WTC11 (cell line): ENCODE measurements around the gene MMP21. TPM values are rescaled to one million over a fixed set of nuclear protein-coding genes. Genes with fewer than 3 reads are reported as not detected.

Experiments
- ATAC-seq: fragments of 200-7000 bp; cut with Tn5 transposase; 2 replicates; pipeline ENCODE4 v1.10.0; 2021; ENCODE audit warnings: mild to moderate bottlenecking, moderate library complexity
- CTCF ChIA-PET: fragments of 300-600 bp; sonication (Branson Sonifier 250); formaldehyde crosslinking; loops from one replicate; lab custom pipeline; 2021; ENCODE audit warnings: antibody characterized with exemption; lab: Charles Lee
- POLR2A ChIA-PET: fragments of 350-600 bp; sonication (Branson Sonifier 250); formaldehyde crosslinking; loops from one replicate; lab custom pipeline; 2021; ENCODE audit warnings: antibody characterized with exemption; lab: Charles Lee
- DNase-seq: peaks from one replicate; pipeline ENCODE4 v3.0.0; 2021; ENCODE audit warnings: low spot score
- H3K27ac Mint-ChIP-seq: 2 replicates; pipeline ENCODE4 v1.8.0; 2021; ENCODE audit warnings: mixed read lengths
- H3K27me3 Mint-ChIP-seq: 2 replicates; pipeline ENCODE4 v1.8.0; 2021; ENCODE audit warnings: low read depth, mild to moderate bottlenecking, moderate library complexity, mixed read lengths
- H3K36me3 Mint-ChIP-seq: 2 replicates; pipeline ENCODE4 v1.8.0; 2021; ENCODE audit warnings: mixed read lengths
- H3K4me1 Mint-ChIP-seq: 2 replicates; pipeline ENCODE4 v1.8.0; 2022; ENCODE audit warnings: mixed read lengths
- H3K4me3 Mint-ChIP-seq: 2 replicates; pipeline ENCODE4 v1.8.0; 2021; ENCODE audit warnings: mild to moderate bottlenecking, moderate library complexity, mixed read lengths
- H3K9me3 Mint-ChIP-seq: 2 replicates; pipeline ENCODE4 v1.8.0; 2021; ENCODE audit warnings: mixed read lengths
- ELF4 ChIP-seq: sonication (generic); formaldehyde crosslinking; IDR thresholded peaks from 2 replicates; pipeline ENCODE4 v1.8.1; 2022; ENCODE audit warnings: low read depth, mild to moderate bottlenecking, moderate library complexity, missing genetic modification reagents
- PRRX2 ChIP-seq: fragments of 250-450 bp; sonication (Bioruptor Pico); IDR thresholded peaks from 2 replicates; pipeline ENCODE4 v1.8.0; 2021; ENCODE audit warnings: mild to moderate bottlenecking
- RELA ChIP-seq: sonication (generic); formaldehyde crosslinking; IDR thresholded peaks from 2 replicates; pipeline ENCODE4 v1.8.1; 2022; ENCODE audit warnings: missing genetic modification reagents, mild to moderate bottlenecking, borderline replicate concordance
- TEAD1 ChIP-seq: sonication (generic); formaldehyde crosslinking; IDR thresholded peaks from 2 replicates; pipeline ENCODE4 v1.8.0; 2022; ENCODE audit warnings: mild to moderate bottlenecking, missing genetic modification reagents
- ZNF317 ChIP-seq: sonication (generic); formaldehyde crosslinking; IDR thresholded peaks from 2 replicates; pipeline ENCODE4 v1.8.1; 2023; ENCODE audit warnings: low read depth, mild to moderate bottlenecking, moderate library complexity, missing genetic modification reagents, borderline replicate concordance
- total RNA-seq: library from RNA; stranded (reverse); gene quantifications from 3 replicates; pipeline ENCODE4 v1.2.3, GENCODE V29; 2021
- TF ChIP-seq, protein P1 (sequence below): fragments of 200-600 bp; IDR thresholded peaks from 2 replicates; pipeline ENCODE4 v1.8.0; 2022; ENCODE audit warnings: antibody characterized with exemption
- TF ChIP-seq, protein P2 (sequence below): fragments of 250-450 bp; sonication (Bioruptor Pico); IDR thresholded peaks from 2 replicates; pipeline ENCODE4 v1.8.0; 2021; ENCODE audit warnings: mild to moderate bottlenecking
- TF ChIP-seq, protein P3 (sequence below): sonication (generic); formaldehyde crosslinking; IDR thresholded peaks from 2 replicates; pipeline ENCODE4 v1.8.0; 2022; ENCODE audit warnings: missing genetic modification reagents
- TF ChIP-seq, protein P4 (sequence below): sonication (generic); formaldehyde crosslinking; conservative IDR thresholded peaks from 2 replicates; pipeline ENCODE4 v1.8.1; 2022; ENCODE audit warnings: mild to moderate bottlenecking, missing genetic modification reagents
- TF ChIP-seq, protein P5 (sequence below): sonication (generic); formaldehyde crosslinking; IDR thresholded peaks from 2 replicates; pipeline ENCODE4 v1.8.1; 2023; ENCODE audit warnings: mild to moderate bottlenecking, moderate library complexity, missing genetic modification reagents
- TF ChIP-seq, protein P6 (sequence below): fragments of 250-450 bp; sonication (Bioruptor Pico); IDR thresholded peaks from 2 replicates; pipeline ENCODE4 v2.1.2; 2022; ENCODE audit warnings: mild to moderate bottlenecking, moderate library complexity
- TF ChIP-seq, protein P7 (sequence below): fragments of 250-450 bp; sonication (Bioruptor Pico); IDR thresholded peaks from 2 replicates; pipeline ENCODE4 v1.9.0; 2021; ENCODE audit warnings: moderate library complexity, mild to moderate bottlenecking, inconsistent platforms, borderline replicate concordance

The MMP21 gene
- total RNA-seq, 1 experiment from 2014 or later, result not detected

DNA sequence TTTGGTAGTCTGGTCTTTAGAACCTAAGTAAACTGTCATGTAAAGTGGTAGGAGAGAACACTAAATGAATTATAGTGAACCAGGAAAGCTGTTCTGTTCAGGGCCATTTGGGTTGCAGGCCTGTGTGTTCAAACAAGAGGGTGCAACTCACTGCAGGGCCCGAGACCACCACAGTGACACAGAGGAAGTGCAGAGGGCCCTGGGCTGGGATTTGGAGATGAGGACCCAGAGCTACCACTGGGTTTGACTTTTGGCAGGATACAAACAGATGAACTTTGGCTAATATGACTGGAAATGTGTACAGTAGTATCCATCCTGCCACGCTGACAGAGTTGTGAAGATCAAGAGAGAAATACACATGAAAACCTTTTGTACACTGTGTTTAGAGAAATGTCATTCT is 9.8 kb downstream of the MMP21 start:
- Mint-ChIP-seq H3K27ac (no peak overlapping the region), H3K4me3 (no peak overlapping the region), H3K4me1 (peaks cover 16% of the 10 kb centered on the region), H3K9me3 (no peaks in the 10 kb centered on the region), H3K36me3 (peaks cover 21% of the 10 kb centered on the region), H3K27me3 (no peaks in the 10 kb centered on the region)
- POLR2A ChIA-PET, result no interaction called here
- TF ChIP-seq, protein P1, sequence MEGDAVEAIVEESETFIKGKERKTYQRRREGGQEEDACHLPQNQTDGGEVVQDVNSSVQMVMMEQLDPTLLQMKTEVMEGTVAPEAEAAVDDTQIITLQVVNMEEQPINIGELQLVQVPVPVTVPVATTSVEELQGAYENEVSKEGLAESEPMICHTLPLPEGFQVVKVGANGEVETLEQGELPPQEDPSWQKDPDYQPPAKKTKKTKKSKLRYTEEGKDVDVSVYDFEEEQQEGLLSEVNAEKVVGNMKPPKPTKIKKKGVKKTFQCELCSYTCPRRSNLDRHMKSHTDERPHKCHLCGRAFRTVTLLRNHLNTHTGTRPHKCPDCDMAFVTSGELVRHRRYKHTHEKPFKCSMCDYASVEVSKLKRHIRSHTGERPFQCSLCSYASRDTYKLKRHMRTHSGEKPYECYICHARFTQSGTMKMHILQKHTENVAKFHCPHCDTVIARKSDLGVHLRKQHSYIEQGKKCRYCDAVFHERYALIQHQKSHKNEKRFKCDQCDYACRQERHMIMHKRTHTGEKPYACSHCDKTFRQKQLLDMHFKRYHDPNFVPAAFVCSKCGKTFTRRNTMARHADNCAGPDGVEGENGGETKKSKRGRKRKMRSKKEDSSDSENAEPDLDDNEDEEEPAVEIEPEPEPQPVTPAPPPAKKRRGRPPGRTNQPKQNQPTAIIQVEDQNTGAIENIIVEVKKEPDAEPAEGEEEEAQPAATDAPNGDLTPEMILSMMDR, result no peak
- TF ChIP-seq ZNF317 (CRISPR knock-in tag), result no peak
- no peak for DNase-seq
- CTCF ChIA-PET, result no interaction called here
- ATAC-seq, result no peak

DNA sequence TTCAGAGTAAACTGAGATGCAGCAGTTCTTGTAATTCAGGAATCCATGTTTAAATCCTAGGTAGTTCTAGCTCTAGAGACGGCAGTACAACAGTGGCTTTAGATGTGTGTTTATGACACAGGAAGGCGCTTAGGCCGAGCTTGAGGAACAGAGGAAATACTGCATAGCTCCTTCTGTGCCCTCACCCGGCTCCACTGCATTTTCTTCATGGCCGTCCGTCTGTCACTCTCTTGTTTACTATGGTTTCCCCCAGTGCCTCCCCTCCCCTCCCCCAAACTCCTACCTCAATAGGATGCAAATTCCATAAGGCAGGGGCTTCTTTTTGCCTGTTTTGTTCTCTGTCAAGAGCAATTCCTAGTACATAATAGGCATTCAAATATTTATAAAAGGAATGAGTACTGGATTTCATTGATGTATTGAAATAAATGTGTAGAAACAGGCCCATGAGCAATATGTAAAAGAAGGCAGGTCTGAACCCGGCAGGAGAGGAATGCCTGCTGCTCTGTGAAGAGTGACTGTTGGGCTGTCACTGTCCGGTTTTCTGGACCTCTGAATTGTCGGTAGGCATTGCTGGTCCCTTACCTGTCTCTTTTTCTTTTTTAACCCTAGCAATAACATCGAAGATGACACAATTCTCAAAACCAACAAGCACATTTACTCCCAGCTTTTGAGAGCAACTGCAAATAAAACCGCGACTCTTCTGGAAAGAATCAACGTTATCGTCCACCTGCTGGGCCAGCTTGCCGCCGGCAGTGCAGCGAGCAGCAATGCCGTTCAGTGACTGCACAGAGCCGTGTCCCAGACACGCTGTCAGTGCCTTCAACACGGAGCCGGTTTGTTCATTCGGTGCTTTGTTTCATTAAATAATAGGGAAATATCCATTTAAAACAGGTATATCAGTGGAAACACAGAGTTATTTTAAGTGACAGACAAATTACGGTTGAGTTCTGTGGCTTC is 12.7 kb downstream of the MMP21 start:
- ChIA-PET CTCF (no interaction called here), POLR2A (no interaction called here)
- no peaks in the 10 kb centered on the region for H3K27me3 Mint-ChIP-seq
- TF ChIP-seq, protein P2, sequence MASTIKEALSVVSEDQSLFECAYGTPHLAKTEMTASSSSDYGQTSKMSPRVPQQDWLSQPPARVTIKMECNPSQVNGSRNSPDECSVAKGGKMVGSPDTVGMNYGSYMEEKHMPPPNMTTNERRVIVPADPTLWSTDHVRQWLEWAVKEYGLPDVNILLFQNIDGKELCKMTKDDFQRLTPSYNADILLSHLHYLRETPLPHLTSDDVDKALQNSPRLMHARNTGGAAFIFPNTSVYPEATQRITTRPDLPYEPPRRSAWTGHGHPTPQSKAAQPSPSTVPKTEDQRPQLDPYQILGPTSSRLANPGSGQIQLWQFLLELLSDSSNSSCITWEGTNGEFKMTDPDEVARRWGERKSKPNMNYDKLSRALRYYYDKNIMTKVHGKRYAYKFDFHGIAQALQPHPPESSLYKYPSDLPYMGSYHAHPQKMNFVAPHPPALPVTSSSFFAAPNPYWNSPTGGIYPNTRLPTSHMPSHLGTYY (CRISPR knock-in tag), result no peak
- TF ChIP-seq, protein P3, sequence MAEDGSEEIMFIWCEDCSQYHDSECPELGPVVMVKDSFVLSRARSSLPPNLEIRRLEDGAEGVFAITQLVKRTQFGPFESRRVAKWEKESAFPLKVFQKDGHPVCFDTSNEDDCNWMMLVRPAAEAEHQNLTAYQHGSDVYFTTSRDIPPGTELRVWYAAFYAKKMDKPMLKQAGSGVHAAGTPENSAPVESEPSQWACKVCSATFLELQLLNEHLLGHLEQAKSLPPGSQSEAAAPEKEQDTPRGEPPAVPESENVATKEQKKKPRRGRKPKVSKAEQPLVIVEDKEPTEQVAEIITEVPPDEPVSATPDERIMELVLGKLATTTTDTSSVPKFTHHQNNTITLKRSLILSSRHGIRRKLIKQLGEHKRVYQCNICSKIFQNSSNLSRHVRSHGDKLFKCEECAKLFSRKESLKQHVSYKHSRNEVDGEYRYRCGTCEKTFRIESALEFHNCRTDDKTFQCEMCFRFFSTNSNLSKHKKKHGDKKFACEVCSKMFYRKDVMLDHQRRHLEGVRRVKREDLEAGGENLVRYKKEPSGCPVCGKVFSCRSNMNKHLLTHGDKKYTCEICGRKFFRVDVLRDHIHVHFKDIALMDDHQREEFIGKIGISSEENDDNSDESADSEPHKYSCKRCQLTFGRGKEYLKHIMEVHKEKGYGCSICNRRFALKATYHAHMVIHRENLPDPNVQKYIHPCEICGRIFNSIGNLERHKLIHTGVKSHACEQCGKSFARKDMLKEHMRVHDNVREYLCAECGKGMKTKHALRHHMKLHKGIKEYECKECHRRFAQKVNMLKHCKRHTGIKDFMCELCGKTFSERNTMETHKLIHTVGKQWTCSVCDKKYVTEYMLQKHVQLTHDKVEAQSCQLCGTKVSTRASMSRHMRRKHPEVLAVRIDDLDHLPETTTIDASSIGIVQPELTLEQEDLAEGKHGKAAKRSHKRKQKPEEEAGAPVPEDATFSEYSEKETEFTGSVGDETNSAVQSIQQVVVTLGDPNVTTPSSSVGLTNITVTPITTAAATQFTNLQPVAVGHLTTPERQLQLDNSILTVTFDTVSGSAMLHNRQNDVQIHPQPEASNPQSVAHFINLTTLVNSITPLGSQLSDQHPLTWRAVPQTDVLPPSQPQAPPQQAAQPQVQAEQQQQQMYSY (CRISPR knock-in tag), result no peak
- TF ChIP-seq TEAD1 (no peak), ELF4 (no peak), PRRX2 (CRISPR knock-in tag) (no peak), RELA (CRISPR knock-in tag) (no peak)
- TF ChIP-seq, protein P4, sequence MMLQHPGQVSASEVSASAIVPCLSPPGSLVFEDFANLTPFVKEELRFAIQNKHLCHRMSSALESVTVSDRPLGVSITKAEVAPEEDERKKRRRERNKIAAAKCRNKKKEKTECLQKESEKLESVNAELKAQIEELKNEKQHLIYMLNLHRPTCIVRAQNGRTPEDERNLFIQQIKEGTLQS (CRISPR knock-in tag), result no peak
- TF ChIP-seq, protein P5, sequence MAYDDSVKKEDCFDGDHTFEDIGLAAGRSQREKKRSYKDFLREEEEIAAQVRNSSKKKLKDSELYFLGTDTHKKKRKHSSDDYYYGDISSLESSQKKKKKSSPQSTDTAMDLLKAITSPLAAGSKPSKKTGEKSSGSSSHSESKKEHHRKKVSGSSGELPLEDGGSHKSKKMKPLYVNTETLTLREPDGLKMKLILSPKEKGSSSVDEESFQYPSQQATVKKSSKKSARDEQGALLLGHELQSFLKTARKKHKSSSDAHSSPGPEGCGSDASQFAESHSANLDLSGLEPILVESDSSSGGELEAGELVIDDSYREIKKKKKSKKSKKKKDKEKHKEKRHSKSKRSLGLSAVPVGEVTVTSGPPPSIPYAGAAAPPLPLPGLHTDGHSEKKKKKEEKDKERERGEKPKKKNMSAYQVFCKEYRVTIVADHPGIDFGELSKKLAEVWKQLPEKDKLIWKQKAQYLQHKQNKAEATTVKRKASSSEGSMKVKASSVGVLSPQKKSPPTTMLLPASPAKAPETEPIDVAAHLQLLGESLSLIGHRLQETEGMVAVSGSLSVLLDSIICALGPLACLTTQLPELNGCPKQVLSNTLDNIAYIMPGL (CRISPR knock-in tag), result no peak
- TF ChIP-seq, protein P1, result no peak
- TF ChIP-seq, protein P6, sequence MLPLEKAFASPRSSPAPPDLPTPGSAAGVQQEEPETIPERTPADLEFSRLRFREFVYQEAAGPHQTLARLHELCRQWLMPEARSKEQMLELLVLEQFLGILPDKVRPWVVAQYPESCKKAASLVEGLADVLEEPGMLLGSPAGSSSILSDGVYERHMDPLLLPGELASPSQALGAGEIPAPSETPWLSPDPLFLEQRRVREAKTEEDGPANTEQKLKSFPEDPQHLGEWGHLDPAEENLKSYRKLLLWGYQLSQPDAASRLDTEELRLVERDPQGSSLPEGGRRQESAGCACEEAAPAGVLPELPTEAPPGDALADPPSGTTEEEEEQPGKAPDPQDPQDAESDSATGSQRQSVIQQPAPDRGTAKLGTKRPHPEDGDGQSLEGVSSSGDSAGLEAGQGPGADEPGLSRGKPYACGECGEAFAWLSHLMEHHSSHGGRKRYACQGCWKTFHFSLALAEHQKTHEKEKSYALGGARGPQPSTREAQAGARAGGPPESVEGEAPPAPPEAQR (CRISPR knock-in tag), result no peak
- TF ChIP-seq, protein P7, sequence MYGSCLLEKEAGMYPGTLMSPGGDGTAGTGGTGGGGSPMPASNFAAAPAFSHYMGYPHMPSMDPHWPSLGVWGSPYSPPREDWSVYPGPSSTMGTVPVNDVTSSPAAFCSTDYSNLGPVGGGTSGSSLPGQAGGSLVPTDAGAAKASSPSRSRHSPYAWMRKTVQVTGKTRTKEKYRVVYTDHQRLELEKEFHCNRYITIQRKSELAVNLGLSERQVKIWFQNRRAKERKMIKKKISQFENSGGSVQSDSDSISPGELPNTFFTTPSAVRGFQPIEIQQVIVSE, result no peak
- H3K27ac Mint-ChIP-seq, result peak overlapping the region; percentile 67
- peak; percentile 41; the same call in 1 of the 2 replicates for ATAC-seq
- peaks cover 16% of the 10 kb centered on the region for H3K4me1 Mint-ChIP-seq
- no peak for DNase-seq
- H3K36me3 Mint-ChIP-seq, result peaks cover 39% of the 10 kb centered on the region
- no peak overlapping the region for H3K4me3 Mint-ChIP-seq
- H3K9me3 Mint-ChIP-seq, result no peaks in the 10 kb centered on the region
